Measurements from ENCODE around the gene CRKL. TPM values are rescaled to one million over a fixed set of nuclear protein-coding genes. Genes with fewer than 3 reads are reported as not detected.

CRKL gene
- total and polyA plus RNA-seq, 2 of the 4 experiments (the other 2 are of a cell fraction), result 20.6 to 35.5 TPM

- TF ChIP-seq ELK1 (IDR thresholded peaks at IDR 0.05; ENCODE audit: borderline replicate concordance, low read depth, low read length) (no peak), CHD1 (IDR thresholded peaks at IDR 0.05; ENCODE audit: low read depth, low read length) (no peak), RFX5 (IDR thresholded peaks at IDR 0.05; ENCODE audit: low read depth, low read length) (no peak)
Observed at GRCh38 chr22:20964090-20964798, 47.0 kb downstream of the CRKL start (continued).

GRCh38 chr22:20964799-20965103 lies 47.5 kb downstream of the CRKL start:
- no peak overlapping the region for H2AFZ ChIP-seq (replicated peaks; ENCODE audit: low read length, poor library complexity)
- H2BK15ac ChIP-seq (ENCODE audit: low read depth, low read length), result no peak overlapping the region
- DNase-seq (no peak), ATAC-seq (ENCODE audit: low read depth) (peak; percentile 57; the same call in 1 of the 2 replicates)
- H4K8ac ChIP-seq (ENCODE audit: low read depth in 2 of 2, low read length in 2 of 2), result no peak overlapping the region
- CTCF ChIA-PET, result no interaction called here
- no peak overlapping the region for H3K56ac ChIP-seq (ENCODE audit: extremely low read depth, insufficient read depth, low read length)
- H3K14ac ChIP-seq (replicated peaks; ENCODE audit: low read depth, low read length), result no peak overlapping the region
- H3K4me3 ChIP-seq (ENCODE audit: insufficient read depth, low read depth, low read length), result peak overlapping the region; percentile 10; the same call in 1 of the 2 replicates
- no peaks in the 10 kb centered on the region for H3K9me3 ChIP-seq (ENCODE audit: control insufficient read depth, insufficient read depth, low read length)
- H2AK9ac ChIP-seq (replicated peaks; ENCODE audit: low read depth, low read length, poor library complexity), result no peak overlapping the region
- no peak overlapping the region for H4K5ac ChIP-seq (ENCODE audit: low read depth, low read length)
- no peak overlapping the region for H3K9ac ChIP-seq (ENCODE audit: low read depth, low read length)
- 3% methylated on average over 16 of the region's 28 CpGs; no CpG with 5 or more reads in 1 of the 2 experiments for WGBS, 2 experiments (ENCODE audit: extremely low coverage in 2 of 2, insufficient read length in 1 of 2)
- no peaks in the 10 kb centered on the region; the same call in 1 of the 2 replicates for H4K20me1 ChIP-seq (ENCODE audit: insufficient read depth, low read length)
- no peak overlapping the region for H3K23ac ChIP-seq (ENCODE audit: low read depth, low read length)
- H3K4ac ChIP-seq (ENCODE audit: low read depth, low read length), result no peak overlapping the region
- POLR2A ChIA-PET (ENCODE audit: unreplicated experiment), result no interaction called here
- BruUV-seq (replicated peaks), result no TSS peak
- H3K4me2 ChIP-seq (ENCODE audit: low read depth, low read length), result peak overlapping the region; percentile 59
- no peaks in the 10 kb centered on the region for H3K4me1 ChIP-seq (ENCODE audit: control insufficient read depth, insufficient read depth, low read length)
- H3K9me1 ChIP-seq (ENCODE audit: insufficient read depth, low read length), result no peaks in the 10 kb centered on the region
- no peak overlapping the region for H2BK120ac ChIP-seq (ENCODE audit: low read depth, low read length)
- H2BK20ac ChIP-seq (ENCODE audit: low read depth, low read length), result no peak overlapping the region
- no peak overlapping the region for H2AK5ac ChIP-seq (ENCODE audit: low read depth, low read length)
- H3K27ac ChIP-seq (ENCODE audit: insufficient read depth, low read length), result no peak overlapping the region
- no peaks in the 10 kb centered on the region for H3K79me1 ChIP-seq (ENCODE audit: low read depth in 1 of 2, low read length in 2 of 2)
- no peak overlapping the region for H4K91ac ChIP-seq (ENCODE audit: insufficient read depth, low read depth, low read length)
- H3K18ac ChIP-seq (ENCODE audit: low read depth, low read length), result no peak overlapping the region
- intact Hi-C loops (cut with micrococcal nuclease), result no loop called here
- peaks cover 41% of the 10 kb centered on the region for H3K27me3 ChIP-seq (ENCODE audit: control insufficient read depth, insufficient read depth, low read length)
- H2BK5ac ChIP-seq (ENCODE audit: low read depth, low read length, poor library complexity, severe bottlenecking), result no peak overlapping the region
- no peaks in the 10 kb centered on the region for H3K36me3 ChIP-seq (ENCODE audit: control insufficient read depth, insufficient read depth, low read length)
- in situ Hi-C loops (cut with MboI; ENCODE audit: low sequenced_read_pairs), result no loop called here
- dilution Hi-C loops (cut with HindIII; ENCODE audit: low sequenced_read_pairs, unreplicated experiment), result no loop called here
- TF ChIP-seq RCOR1 (IDR thresholded peaks at IDR 0.05; ENCODE audit: insufficient replicate concordance, low read length) (no peak), POLR2A (IDR thresholded peaks at IDR 0.05; ENCODE audit: low read depth, low read length) (no peak), MAFK (IDR thresholded peaks at IDR 0.05; ENCODE audit: low read depth, low read length) (no peak), RFX5 (IDR thresholded peaks at IDR 0.05; ENCODE audit: low read depth, low read length) (no peak), CEBPB (IDR thresholded peaks at IDR 0.05; ENCODE audit: low read depth, low read length) (no peak), CHD1 (IDR thresholded peaks at IDR 0.05; ENCODE audit: low read depth, low read length) (no peak), SMC3 (IDR thresholded peaks at IDR 0.05; ENCODE audit: low read depth, low read length) (no peak), RAD21 (IDR thresholded peaks at IDR 0.05; ENCODE audit: low read length) (no peak), USF2 (IDR thresholded peaks at IDR 0.05; ENCODE audit: low read depth, low read length) (no peak), ELK1 (IDR thresholded peaks at IDR 0.05; ENCODE audit: borderline replicate concordance, low read depth, low read length) (no peak), BHLHE40 (IDR thresholded peaks at IDR 0.05; ENCODE audit: low read depth, low read length) (no peak), FOS (IDR thresholded peaks at IDR 0.05; ENCODE audit: low read depth, low read length) (no peak), MAZ (IDR thresholded peaks at IDR 0.05; ENCODE audit: borderline replicate concordance, low read depth, low read length) (no peak)

Measured in IMR-90 (cell line).